GM12873 (cell line): ENCODE measurements around the gene ARL8B.

Source experiments
- TF ChIP-seq, protein P1 (sequence below): IDR thresholded peaks from 2 replicates; pipeline ENCODE4 v1.5.1; 2012; ENCODE audit warnings: low read depth, mild to moderate bottlenecking, moderate library complexity, low read length, control low read depth; ENCODE audit not compliant: insufficient read depth; ENCODE audit errors: missing control alignments

ARL8B gene

DNA sequence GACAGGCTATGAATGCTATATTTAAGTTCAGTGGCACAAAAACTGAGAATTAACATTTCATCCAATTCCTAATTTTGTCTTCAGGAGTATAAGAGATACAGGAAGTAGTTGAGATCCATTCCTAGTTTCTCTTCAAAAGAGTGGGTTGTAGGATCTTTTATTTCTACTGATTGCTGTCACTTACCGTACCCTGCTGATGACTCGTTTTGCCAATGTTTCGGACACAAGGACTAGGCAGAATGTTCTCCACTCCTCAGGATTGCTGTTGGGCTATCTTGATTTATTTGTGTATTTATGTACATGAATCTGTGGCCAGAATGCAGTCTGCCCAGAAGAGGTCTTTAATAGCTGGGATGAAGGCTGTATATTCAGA lies 11.9 kb downstream of the ARL8B start:
- TF ChIP-seq, protein P1, sequence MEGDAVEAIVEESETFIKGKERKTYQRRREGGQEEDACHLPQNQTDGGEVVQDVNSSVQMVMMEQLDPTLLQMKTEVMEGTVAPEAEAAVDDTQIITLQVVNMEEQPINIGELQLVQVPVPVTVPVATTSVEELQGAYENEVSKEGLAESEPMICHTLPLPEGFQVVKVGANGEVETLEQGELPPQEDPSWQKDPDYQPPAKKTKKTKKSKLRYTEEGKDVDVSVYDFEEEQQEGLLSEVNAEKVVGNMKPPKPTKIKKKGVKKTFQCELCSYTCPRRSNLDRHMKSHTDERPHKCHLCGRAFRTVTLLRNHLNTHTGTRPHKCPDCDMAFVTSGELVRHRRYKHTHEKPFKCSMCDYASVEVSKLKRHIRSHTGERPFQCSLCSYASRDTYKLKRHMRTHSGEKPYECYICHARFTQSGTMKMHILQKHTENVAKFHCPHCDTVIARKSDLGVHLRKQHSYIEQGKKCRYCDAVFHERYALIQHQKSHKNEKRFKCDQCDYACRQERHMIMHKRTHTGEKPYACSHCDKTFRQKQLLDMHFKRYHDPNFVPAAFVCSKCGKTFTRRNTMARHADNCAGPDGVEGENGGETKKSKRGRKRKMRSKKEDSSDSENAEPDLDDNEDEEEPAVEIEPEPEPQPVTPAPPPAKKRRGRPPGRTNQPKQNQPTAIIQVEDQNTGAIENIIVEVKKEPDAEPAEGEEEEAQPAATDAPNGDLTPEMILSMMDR = no peak

DNA sequence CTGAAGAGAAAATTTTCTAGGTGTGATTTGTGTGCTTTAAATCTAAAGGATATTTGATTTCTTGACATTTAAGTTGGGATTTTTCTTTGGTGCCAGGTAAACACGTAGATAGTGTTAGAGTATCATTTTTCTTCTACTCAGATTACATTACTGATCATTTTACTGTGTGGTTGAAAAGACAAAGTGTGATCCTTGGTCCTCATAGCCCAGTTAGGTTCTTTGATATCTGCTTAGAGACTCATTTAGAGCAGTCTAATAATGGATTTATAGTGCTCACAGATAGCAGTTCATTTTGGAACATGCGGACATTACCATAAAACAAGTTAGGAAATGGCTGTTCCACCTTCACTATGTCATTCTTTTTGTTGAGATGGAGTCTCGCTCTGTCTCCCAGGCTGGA lies 12.4 kb downstream of the ARL8B start:
- TF ChIP-seq, protein P1 = no peak

DNA sequence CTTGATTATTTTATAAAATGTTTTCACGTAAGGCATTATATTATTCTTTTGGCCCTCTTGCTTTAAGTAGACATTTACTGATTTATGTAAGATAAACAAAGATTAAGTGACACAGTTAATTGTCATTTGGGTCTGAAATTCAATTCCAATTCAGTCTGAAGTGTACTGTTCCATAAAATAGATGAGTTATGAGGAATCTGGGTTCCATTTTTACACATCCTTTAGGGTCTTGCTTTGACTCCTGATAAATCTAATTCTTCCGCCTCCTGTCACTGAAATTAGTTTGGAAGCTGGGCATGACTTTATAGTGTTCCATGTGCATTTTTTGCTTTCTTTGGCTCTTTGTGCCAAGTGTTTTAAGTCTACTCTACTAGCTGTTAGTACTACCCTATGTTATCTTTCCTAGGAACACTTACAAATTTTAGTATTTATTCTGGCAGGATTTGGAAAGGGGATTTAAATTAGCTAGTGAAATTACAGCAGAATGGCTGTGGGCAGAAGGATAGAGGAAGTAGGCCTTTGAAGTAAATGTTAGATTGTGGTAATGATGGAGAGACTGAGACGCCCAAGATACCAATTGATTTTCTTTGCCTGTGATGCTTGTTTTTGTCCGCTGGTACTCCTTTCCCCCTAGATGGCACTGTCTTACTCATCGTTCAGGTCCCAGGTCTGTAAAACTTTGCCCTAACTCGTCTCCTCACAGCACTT lies 14.3 kb downstream of the ARL8B start:
- TF ChIP-seq, protein P1 = peak; percentile 75

DNA sequence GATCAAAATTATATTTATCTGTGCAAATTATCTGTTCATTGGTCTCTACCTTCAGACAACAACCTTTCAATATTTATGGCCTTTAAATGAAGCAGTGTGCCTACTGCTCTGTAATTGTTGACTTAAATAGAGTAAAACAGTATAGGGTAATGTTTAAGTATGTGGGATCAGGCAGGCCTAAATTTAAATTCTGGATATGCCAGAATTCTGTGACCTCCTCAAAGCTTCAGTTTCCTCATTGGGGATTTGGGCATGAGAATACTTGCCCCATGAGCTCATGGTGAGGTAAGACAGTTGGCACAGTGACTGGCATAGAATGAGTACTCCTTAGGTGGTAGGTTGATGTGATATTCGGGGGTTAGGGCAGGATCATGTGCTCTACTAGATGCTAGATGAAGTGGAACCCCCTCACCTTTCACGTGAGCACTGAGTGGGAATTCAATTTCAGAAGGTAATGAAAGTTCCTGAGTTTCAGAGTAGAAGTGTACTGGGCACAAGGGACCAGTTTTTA lies 14.9 kb downstream of the ARL8B start:
- TF ChIP-seq, protein P1 = no peak

DNA sequence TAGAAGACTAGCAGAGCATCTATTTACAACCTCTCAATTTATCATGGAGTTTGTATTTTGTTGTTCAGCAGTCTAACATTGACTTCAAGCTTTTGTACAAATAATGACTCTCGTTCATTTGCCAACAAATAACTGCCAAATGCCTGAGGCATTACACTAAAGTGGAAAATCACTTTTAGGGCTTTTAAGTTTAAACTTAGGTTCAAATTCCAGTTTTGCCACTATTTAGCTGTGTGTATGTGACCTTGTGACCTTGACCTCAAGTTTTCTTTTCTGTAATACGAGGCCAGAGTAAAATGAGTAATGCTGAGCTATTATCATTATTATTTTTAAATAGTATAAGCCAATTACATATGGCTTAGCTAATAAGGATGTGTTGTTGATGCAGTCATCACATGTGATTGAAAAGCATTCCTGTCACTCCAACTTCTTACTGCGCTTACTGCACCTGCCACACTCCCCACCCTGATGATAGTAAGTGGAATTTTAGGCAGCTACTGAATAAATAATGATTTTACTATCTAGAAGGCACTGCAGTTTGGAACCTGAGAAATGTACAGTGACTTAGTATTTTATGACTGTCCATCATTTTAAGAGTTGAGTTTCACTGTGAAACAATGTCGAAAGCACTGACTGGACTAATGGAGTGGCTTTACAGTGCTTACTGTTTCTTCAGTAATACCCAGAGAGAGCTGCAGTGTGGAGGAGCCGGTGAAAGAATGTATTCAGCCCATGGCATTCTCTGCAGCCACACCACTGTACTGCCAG lies 16.3 kb downstream of the ARL8B start:
- TF ChIP-seq, protein P1 = no peak

DNA sequence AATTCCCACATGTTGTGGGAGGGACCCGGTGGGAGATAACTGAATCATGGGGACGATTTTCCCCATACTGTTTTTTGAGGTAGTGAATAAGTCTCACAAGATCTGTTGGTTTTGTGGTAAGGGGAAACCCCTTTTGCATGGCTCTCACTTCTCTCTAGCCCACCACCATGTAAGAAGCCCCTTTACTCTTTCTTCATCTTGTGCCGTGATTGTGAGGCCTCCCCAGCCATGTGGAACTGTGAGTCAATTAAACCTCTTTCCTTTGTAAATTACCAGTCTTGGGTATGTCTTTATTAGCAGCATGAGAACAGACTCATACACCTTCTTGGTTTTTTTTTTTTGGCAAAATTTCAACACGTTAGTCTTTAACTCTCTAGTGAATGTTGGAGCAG lies 18.1 kb downstream of the ARL8B start:
- TF ChIP-seq, protein P1 = no peak

DNA sequence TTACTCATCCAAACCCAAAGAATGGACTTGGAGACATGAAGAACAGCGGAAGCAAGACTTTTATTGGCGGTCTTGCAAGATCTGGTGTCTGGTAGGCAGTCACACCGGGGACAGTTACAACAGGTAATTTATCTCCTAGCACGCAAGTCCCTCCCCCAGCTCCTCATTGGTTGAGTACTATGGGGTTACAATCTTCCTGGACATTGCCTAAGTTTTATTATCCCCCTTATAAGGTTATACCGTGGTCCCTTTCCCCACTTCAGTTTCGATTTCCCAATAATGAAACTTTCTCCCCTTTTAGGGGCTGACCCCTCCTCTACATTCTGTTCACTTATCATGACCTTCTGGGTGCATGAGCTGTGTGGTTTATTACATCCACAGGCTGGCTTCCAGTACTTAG lies 18.7 kb downstream of the ARL8B start:
- TF ChIP-seq, protein P1 = no peak
